K562 (cell line): Measurements from ENCODE around the gene CRYZ. TPM values are rescaled to one million over a fixed set of nuclear protein-coding genes. Genes with fewer than 3 reads are reported as not detected.

Source experiments
- ATAC-seq: fragments of 200-7000 bp; cut with Tn5 transposase; 3 replicates; pipeline ENCODE4 v1.9.1; 2020; ENCODE audit warnings: moderate library complexity
- BruUV-seq: library from RNA; stranded (reverse); fragments of 400-500 nt; replicated peaks from 2 replicates; lab custom pipeline; 2021; lab: Mats Ljungman, UMichigan
- CTCF ChIA-PET: fragments of 300-600 bp; formaldehyde crosslinking; extraction: SDS; loops from one replicate; lab custom pipeline; 2021; ENCODE audit warnings: low intra/inter-chr PET ratio; lab: Yijun Ruan, JAX
- POLR2A ChIA-PET: fragments of 300-600, 350-650 bp; sonication (Branson Sonifier 250); formaldehyde crosslinking; extraction: SDS; loops from one replicate; lab custom pipeline; 2021; ENCODE audit warnings: antibody characterized with exemption, inconsistent platforms; lab: Yijun Ruan, JAX
- DNase-seq, 4 experiments: peaks; one replicate each; pipeline versions ENCODE4 v3.0.0 to v3.0.0-alpha.2; 2011 to 2018; ENCODE audit warnings: low spot score in 3 of 4, mixed read lengths in 3 of 4; ENCODE audit errors: extremely low read depth in 1 of 4
- FAIRE-seq: peaks from 2 replicates; lab custom pipeline; 2011; peaks lifted over from hg19 to GRCh38; lab: Jason Lieb, UNC
- H2AFZ ChIP-seq: 2 replicates; pipeline ENCODE4 v1.6.0; 2011; ENCODE audit warnings: low read depth, low read length, control low read depth, inconsistent platforms
- H3K27ac ChIP-seq: fragments of 200-600 bp; 3 replicates; pipeline ENCODE4 v1.8.0; 2011; ENCODE audit warnings: low read depth, mild to moderate bottlenecking, control low read depth, inconsistent platforms, low read length, moderate library complexity, mixed read lengths; ENCODE audit errors: extremely low read depth
- H3K27me3 ChIP-seq, 2 experiments: fragments of 300-600 bp in 1 of 2; 2 replicates in 1 of 2; 3 replicates in 1 of 2; pipeline versions ENCODE4 v1.6.0 to v1.8.0; 2011; ENCODE audit warnings: inconsistent platforms in 2 of 2, low read length in 2 of 2, mild to moderate bottlenecking in 1 of 2, mixed read lengths in 1 of 2, moderate library complexity in 1 of 2; ENCODE audit not compliant: control insufficient read depth in 2 of 2, insufficient read depth in 2 of 2
- H3K36me3 ChIP-seq: fragments of 300-600 bp; 3 replicates; pipeline ENCODE4 v1.8.0; 2011; ENCODE audit warnings: mild to moderate bottlenecking, low read length, inconsistent platforms; ENCODE audit not compliant: control insufficient read depth, insufficient read depth
- H3K4me1 ChIP-seq, 2 experiments: fragments of 200-600 bp in 1 of 2; replicated peaks in 1 of 2; 2 replicates in 1 of 2; 3 replicates in 1 of 2; pipeline versions ENCODE4 v1.5.1 to v1.8.0; 2011; ENCODE audit warnings: inconsistent platforms in 2 of 2, low read length in 2 of 2, mild to moderate bottlenecking in 1 of 2, mixed read lengths in 1 of 2, moderate library complexity in 1 of 2; ENCODE audit not compliant: control insufficient read depth in 2 of 2, insufficient read depth in 2 of 2
- H3K4me2 ChIP-seq: 2 replicates; pipeline ENCODE4 v1.6.1; 2011; ENCODE audit warnings: low read length, control low read depth, inconsistent platforms, mixed read lengths; ENCODE audit not compliant: insufficient read depth
- H3K4me3 ChIP-seq: fragments of 200-600 bp; sonication (generic), shearing (Covaris generic); 2 replicates; pipeline ENCODE4 v1.5.1; 2016; ENCODE audit warnings: control low read depth, inconsistent platforms
- H3K79me2 ChIP-seq: fragments of 200-600 bp; 3 replicates; pipeline ENCODE4 v1.8.0; 2011; ENCODE audit warnings: low read length, inconsistent platforms; ENCODE audit not compliant: control insufficient read depth, insufficient read depth
- H3K9ac ChIP-seq, 2 experiments: 2 replicates each; pipeline versions ENCODE4 v1.6.0 to v1.6.1; 2011; ENCODE audit warnings: low read depth in 2 of 2, low read length in 2 of 2, control low read depth in 1 of 2, inconsistent platforms in 1 of 2, mild to moderate bottlenecking in 1 of 2, mixed read lengths in 1 of 2; ENCODE audit not compliant: insufficient read depth in 1 of 2
- H3K9me1 ChIP-seq: one replicate; pipeline ENCODE4 v1.6.0; 2011; ENCODE audit warnings: inconsistent platforms, mild to moderate bottlenecking, low read length, moderate library complexity; ENCODE audit not compliant: control insufficient read depth, insufficient read depth
- H3K9me3 ChIP-seq: replicated peaks from 2 replicates; pipeline ENCODE4 v1.5.1; 2011; ENCODE audit warnings: low read depth, low read length, inconsistent platforms; ENCODE audit not compliant: control insufficient read depth, insufficient read depth
- H4K20me1 ChIP-seq: replicated peaks from 2 replicates; pipeline ENCODE4 v1.6.1; 2011; ENCODE audit warnings: low read length, inconsistent platforms, mixed read lengths; ENCODE audit not compliant: control insufficient read depth, insufficient read depth
- CC2D1A ChIP-seq: fragments of 450-650 bp; IDR thresholded peaks from 2 replicates; pipeline ENCODE4 v1.6.1; 2017; ENCODE audit warnings: mild to moderate bottlenecking
- CHD4 ChIP-seq: fragments of 200-600 bp; sonication (generic); IDR thresholded peaks from 3 replicates; pipeline ENCODE4 v1.6.1; 2012; ENCODE audit warnings: low read depth, mild to moderate bottlenecking, mixed read lengths, low read length, inconsistent platforms; ENCODE audit not compliant: insufficient read depth, insufficient replicate concordance, poor library complexity, severe bottlenecking
- EZH2 ChIP-seq: IDR thresholded peaks from 2 replicates; pipeline ENCODE4 v1.6.1; 2012; ENCODE audit warnings: low read depth, mild to moderate bottlenecking, inconsistent platforms, low read length, borderline replicate concordance
- HMBOX1 ChIP-seq: sonication (generic); IDR thresholded peaks from 2 replicates; pipeline ENCODE4 v1.6.1; 2016
- MED1 ChIP-seq: sonication (generic); formaldehyde crosslinking; IDR thresholded peaks from 2 replicates; pipeline ENCODE4 v1.8.1; 2023; ENCODE audit warnings: missing genetic modification reagents, borderline replicate concordance
- MYBL2 ChIP-seq, 2 experiments: fragments of 450-650 bp in 1 of 2; sonication (generic) in 1 of 2; formaldehyde crosslinking in 1 of 2; IDR thresholded peaks; 2 replicates each; pipeline versions ENCODE4 v1.6.1 to v1.8.1; 2017 to 2022; ENCODE audit warnings: borderline replicate concordance in 1 of 2, inconsistent platforms in 1 of 2, low read depth in 1 of 2, mild to moderate bottlenecking in 1 of 2, missing genetic modification reagents in 1 of 2, moderate library complexity in 1 of 2
- POLR3A ChIP-seq: IDR thresholded peaks from 2 replicates; pipeline ENCODE4 v1.6.1; 2011; ENCODE audit warnings: borderline replicate concordance, mild to moderate bottlenecking, moderate library complexity; ENCODE audit not compliant: insufficient read length, insufficient read depth; ENCODE audit errors: extremely low read depth
- RBM22 ChIP-seq: fragments of 200-400 bp; formaldehyde crosslinking; IDR thresholded peaks from 2 replicates; pipeline ENCODE4 v1.6.1; 2018; ENCODE audit warnings: low read length, low read depth; ENCODE audit not compliant: poor library complexity, severe bottlenecking
- RHOXF2B ChIP-seq: fragments of 250-450 bp; sonication (Bioruptor Pico); conservative IDR thresholded peaks from 2 replicates; pipeline ENCODE4 v1.5.1; 2021
- TSC22D4 ChIP-seq: fragments of 450-650 bp; IDR thresholded peaks from 2 replicates; pipeline ENCODE4 v1.6.1; 2016; ENCODE audit warnings: missing genetic modification characterization, missing biosample characterization, control low read depth
- ZBTB8A ChIP-seq: fragments of 450-650 bp; IDR thresholded peaks from 2 replicates; pipeline ENCODE4 v1.6.1; 2018; ENCODE audit warnings: mild to moderate bottlenecking, moderate library complexity; ENCODE audit not compliant: partially characterized antibody
- ZNF75A ChIP-seq: fragments of 450-650 bp; formaldehyde crosslinking; IDR thresholded peaks from 2 replicates; pipeline ENCODE4 v1.4.0; 2020; ENCODE audit warnings: mild to moderate bottlenecking
- WGBS: fragments of 100-300 bp; shearing (Covaris generic); methylation state at CpG from one replicate; pipeline ENCODE4 v1.1.6; 2016; ENCODE audit warnings: low coverage, mixed read lengths; ENCODE audit not compliant: insufficient coverage; ENCODE audit errors: missing lambda C conversion rate; 5-methylcytosine and 5-hydroxymethylcytosine counted together
- in situ Hi-C: fragments of 300-500 bp; cut with MboI; formaldehyde crosslinking; loops from 4 replicates; pipeline ENCODE4 v1.15.0; 2018; ENCODE audit warnings: inconsistent platforms, mixed read lengths
- intact Hi-C: fragments of 100-400 bp; cut with micrococcal nuclease; formaldehyde crosslinking; loops from 2 replicates; pipeline ENCODE4 v1.14.2; 2022
- polyA plus RNA-seq, 8 experiments: library from polyadenylated mRNA; depleted of rRNA in 4 of 8; stranded (reverse) in 5 of 8; unstranded in 3 of 8; fragments of >200 nt; fragmentation: Nextera tagmentation in 2 of 8; fragmentation: Illumina TruSeq in 1 of 8; extraction: Ambion mirVana in 2 of 8; extraction: Trizol in 1 of 8; gene quantifications; 2 replicates each; pipeline versions ENCODE4 v1.2.1 to v1.2.3, GENCODE V29; 2011 to 2014; ENCODE audit warnings: inconsistent platforms in 1 of 8, missing spikeins in 1 of 8
- total RNA-seq, 7 experiments: library from RNA; depleted of rRNA in 6 of 7; stranded (reverse); fragments of >200 nt in 6 of 7; fragmentation: Illumina TruSeq in 2 of 7; extraction: Trizol in 2 of 7; gene quantifications; 2 replicates each; pipeline versions ENCODE4 v1.2.1 to v1.2.3, GENCODE V29; 2011 to 2021; ENCODE audit warnings: low replicate concordance in 1 of 7

Gene CRYZ
- total and polyA plus RNA-seq, 9 of the 15 experiments (the other 6 are each of a cell fraction or from before 2014, with no cell fraction given) = 51.7 to 179 (median 81.4) TPM

GRCh38 chr1:74681449-74681848 lies 51.4 kb downstream of the CRYZ start:
- intact Hi-C loops = no loop called here
- no peak overlapping the region for H2AFZ ChIP-seq
- H3K27ac ChIP-seq = no peak overlapping the region
- H3K79me2 ChIP-seq = no peaks in the 10 kb centered on the region
- in situ Hi-C loops = no loop called here
- no peak overlapping the region for H3K9ac ChIP-seq
- DNase-seq (no peak), FAIRE-seq (no peak), ATAC-seq (no peak)
- no peak for TF ChIP-seq RBM22
- no peak for TF ChIP-seq EZH2
- TF ChIP-seq CC2D1A = no peak
- no peak for TF ChIP-seq CHD4
- TF ChIP-seq RHOXF2B (CRISPR knock-in tag) = no peak
- TF ChIP-seq TSC22D4 (tag) = no peak
- H3K36me3 ChIP-seq = no peaks in the 10 kb centered on the region
- no peaks in the 10 kb centered on the region for H3K4me1 ChIP-seq
- WGBS = 2% methylated on average over 4 of the region's 4 CpGs
- no peak overlapping the region for H3K4me2 ChIP-seq
- no peaks in the 10 kb centered on the region for H3K9me3 ChIP-seq
- no peak overlapping the region for H3K4me3 ChIP-seq
- no peaks in the 10 kb centered on the region for H3K9me1 ChIP-seq
- H3K27me3 ChIP-seq = no peaks in the 10 kb centered on the region
- no peaks in the 10 kb centered on the region for H4K20me1 ChIP-seq
- BruUV-seq = no TSS peak
- POLR2A ChIA-PET = no interaction called here
- CTCF ChIA-PET = no interaction called here

GRCh38 chr1:74681001-74681400 lies 51.8 kb downstream of the CRYZ start:
- Histone ChIP-seq H3K4me3 (no peak overlapping the region), H3K36me3 (no peaks in the 10 kb centered on the region), H3K4me2 (no peak overlapping the region), H4K20me1 (no peaks in the 10 kb centered on the region), H3K27me3 (no peaks in the 10 kb centered on the region), H3K9me1 (no peaks in the 10 kb centered on the region), H3K27ac (no peak overlapping the region), H3K9me3 (no peaks in the 10 kb centered on the region), H3K79me2 (no peaks in the 10 kb centered on the region), H2AFZ (no peak overlapping the region), H3K9ac (no peak overlapping the region), H3K4me1 (no peaks in the 10 kb centered on the region)
- WGBS = 3% methylated on average over 3 of the region's 3 CpGs
- POLR2A ChIA-PET = no interaction called here
- ATAC-seq (no peak), DNase-seq (no peak), FAIRE-seq (no peak)
- intact Hi-C loops = no loop called here
- in situ Hi-C loops = no loop called here
- CTCF ChIA-PET = no interaction called here
- no TSS peak for BruUV-seq
- TF ChIP-seq MED1 (CRISPR knock-in tag) (no peak), HMBOX1 (no peak), MYBL2 (IDR thresholded peaks at IDR 0.05; ENCODE audit: low read depth) (no peak), MYBL2 (CRISPR knock-in tag; IDR thresholded peaks at IDR 0.05; ENCODE audit: borderline replicate concordance) (no peak), ZBTB8A (no peak), POLR3A (no peak), ZNF75A (CRISPR knock-in tag) (no peak)
